ENCODE results near the gene FBXL13. TPM values are rescaled to one million over a fixed set of nuclear protein-coding genes. Genes with fewer than 3 reads are reported as not detected.

Gene FBXL13
- total and polyA plus RNA-seq, 7 experiments from 2014 or later, result 0.44 to 1.9 (median 1.1) TPM; not detected in 1

- Histone ChIP-seq H3K27me3 (ENCODE audit: control insufficient read depth in 2 of 2, insufficient read depth in 2 of 2, low read length in 2 of 2) (no peaks in the 10 kb centered on the region), H3K4me1 (ENCODE audit: control insufficient read depth in 2 of 2, insufficient read depth in 2 of 2, low read length in 2 of 2) (no peaks in the 10 kb centered on the region), H3K27ac (ENCODE audit: low read depth, low read length) (no peak overlapping the region), H3K4me3 (ENCODE audit: low read length) (no peak overlapping the region), H3K36me3 (ENCODE audit: control insufficient read depth in 2 of 3, insufficient read depth in 3 of 3, low read length in 3 of 3) (no peaks in the 10 kb centered on the region), H3K9me3 (ENCODE audit: control insufficient read depth in 2 of 3, low read length in 3 of 3) (no peaks in the 10 kb centered on the region)
- intact Hi-C loops (cut with micrococcal nuclease), result no loop called here
- no peaks in the 10 kb centered on the region for H3K27me3 Mint-ChIP-seq
- peaks cover 0 to 5% (median 0%) of the 10 kb centered on the region in 7 donors for H3K4me1 Mint-ChIP-seq
- H3K27ac Mint-ChIP-seq, result no peak overlapping the region
- H3K9me3 Mint-ChIP-seq, result no peaks in the 10 kb centered on the region
- H3K36me3 Mint-ChIP-seq, result no peaks in the 10 kb centered on the region
- H3K4me3 Mint-ChIP-seq, result no peak overlapping the region
- POLR2A ChIA-PET, result no interaction called here
- CTCF ChIA-PET, result no interaction called here
- ATAC-seq, result no peak
- DNase-seq, result no peak
Measured at GRCh38 chr7:102992509-102992937, 82.1 kb downstream of the FBXL13 start.

- ChIA-PET CTCF (no interaction called here), POLR2A (no interaction called here)
- H3K9me3 Mint-ChIP-seq, result no peaks in the 10 kb centered on the region
- H3K4me1 ChIP-seq (ENCODE audit: control insufficient read depth in 2 of 2, insufficient read depth in 2 of 2, low read length in 2 of 2), result no peaks in the 10 kb centered on the region
- no peak overlapping the region for H3K27ac Mint-ChIP-seq
- DNase-seq, result no peak
- ATAC-seq, result peak; percentile 38
- H3K4me3 ChIP-seq (ENCODE audit: low read length), result no peak overlapping the region
- no peaks in the 10 kb centered on the region for H3K27me3 ChIP-seq (ENCODE audit: control insufficient read depth in 2 of 2, insufficient read depth in 2 of 2, low read length in 2 of 2)
- no peaks in the 10 kb centered on the region for H3K36me3 ChIP-seq (ENCODE audit: control insufficient read depth in 2 of 3, insufficient read depth in 3 of 3, low read length in 3 of 3)
- intact Hi-C loops (cut with micrococcal nuclease), result no loop called here
- H3K36me3 Mint-ChIP-seq, result no peaks in the 10 kb centered on the region
- no peak overlapping the region for H3K4me3 Mint-ChIP-seq
- H3K27me3 Mint-ChIP-seq, result no peaks in the 10 kb centered on the region
- H3K4me1 Mint-ChIP-seq, result peaks cover 0 to 5% (median 0%) of the 10 kb centered on the region in 7 donors
- no peak overlapping the region for H3K27ac ChIP-seq (ENCODE audit: low read depth, low read length)
- no peaks in the 10 kb centered on the region for H3K9me3 ChIP-seq (ENCODE audit: control insufficient read depth in 2 of 3, low read length in 3 of 3)
Measured at GRCh38 chr7:102991540-102992214, 82.9 kb downstream of the FBXL13 start.

GRCh38 chr7:102991077-102991539, 83.5 kb downstream of the FBXL13 start:
- Histone ChIP-seq H3K36me3 (ENCODE audit: control insufficient read depth in 2 of 3, insufficient read depth in 3 of 3, low read length in 3 of 3) (no peaks in the 10 kb centered on the region), H3K4me1 (ENCODE audit: control insufficient read depth in 2 of 2, insufficient read depth in 2 of 2, low read length in 2 of 2) (no peaks in the 10 kb centered on the region), H3K4me3 (ENCODE audit: low read length) (no peak overlapping the region), H3K9me3 (ENCODE audit: control insufficient read depth in 2 of 3, low read length in 3 of 3) (no peaks in the 10 kb centered on the region), H3K27me3 (ENCODE audit: control insufficient read depth in 2 of 2, insufficient read depth in 2 of 2, low read length in 2 of 2) (no peaks in the 10 kb centered on the region), H3K27ac (ENCODE audit: low read depth, low read length) (no peak overlapping the region)
- H3K9me3 Mint-ChIP-seq, result no peaks in the 10 kb centered on the region
- no peak overlapping the region for H3K4me3 Mint-ChIP-seq
- no peaks in the 10 kb centered on the region for H3K36me3 Mint-ChIP-seq
- no peaks in the 10 kb centered on the region for H3K27me3 Mint-ChIP-seq
- intact Hi-C loops (cut with micrococcal nuclease), result no loop called here
- DNase-seq (no peak), ATAC-seq (peak; percentile 16)
- no peak overlapping the region for H3K27ac Mint-ChIP-seq
- ChIA-PET CTCF (no interaction called here), POLR2A (no interaction called here)
- peaks cover 0 to 5% (median 0%) of the 10 kb centered on the region in 7 donors for H3K4me1 Mint-ChIP-seq

- Mint-ChIP-seq H3K4me3 (no peak overlapping the region), H3K27me3 (no peaks in the 10 kb centered on the region), H3K27ac (no peak overlapping the region), H3K36me3 (no peaks in the 10 kb centered on the region), H3K9me3 (no peaks in the 10 kb centered on the region), H3K4me1 (peaks cover 0 to 5% (median 0%) of the 10 kb centered on the region in 7 donors)
- intact Hi-C loops (cut with micrococcal nuclease), result no loop called here
- ChIA-PET CTCF (no interaction called here), POLR2A (no interaction called here)
- Histone ChIP-seq H3K36me3 (ENCODE audit: control insufficient read depth in 2 of 3, insufficient read depth in 3 of 3, low read length in 3 of 3) (no peaks in the 10 kb centered on the region), H3K27ac (ENCODE audit: low read depth, low read length) (no peak overlapping the region), H3K4me3 (ENCODE audit: low read length) (no peak overlapping the region), H3K9me3 (ENCODE audit: control insufficient read depth in 2 of 3, low read length in 3 of 3) (no peaks in the 10 kb centered on the region), H3K4me1 (ENCODE audit: control insufficient read depth in 2 of 2, insufficient read depth in 2 of 2, low read length in 2 of 2) (no peaks in the 10 kb centered on the region), H3K27me3 (ENCODE audit: control insufficient read depth in 2 of 2, insufficient read depth in 2 of 2, low read length in 2 of 2) (no peaks in the 10 kb centered on the region)
- DNase-seq (no peak), ATAC-seq (no peak)
Measured at GRCh38 chr7:102990642-102991041, 84.0 kb downstream of the FBXL13 start.

GRCh38 chr7:102988631-102989560, 85.7 kb downstream of the FBXL13 start:
- intact Hi-C loops (cut with micrococcal nuclease), result no loop called here
- peaks cover 0 to 5% (median 0%) of the 10 kb centered on the region in 7 donors for H3K4me1 Mint-ChIP-seq
- H3K27ac ChIP-seq (ENCODE audit: low read depth, low read length), result no peak overlapping the region
- no peaks in the 10 kb centered on the region for H3K27me3 ChIP-seq (ENCODE audit: control insufficient read depth in 2 of 2, insufficient read depth in 2 of 2, low read length in 2 of 2)
- DNase-seq (no peak), ATAC-seq (peak; percentile 31)
- H3K27me3 Mint-ChIP-seq, result peaks cover 0 to 4% (median 0%) of the 10 kb centered on the region in 5 donors
- no peak overlapping the region for H3K4me3 ChIP-seq (ENCODE audit: low read length)
- ChIA-PET POLR2A (no interaction called here), CTCF (no interaction called here)
- H3K36me3 ChIP-seq (ENCODE audit: control insufficient read depth in 2 of 3, insufficient read depth in 3 of 3, low read length in 3 of 3), result no peaks in the 10 kb centered on the region
- H3K4me1 ChIP-seq (ENCODE audit: control insufficient read depth in 2 of 2, insufficient read depth in 2 of 2, low read length in 2 of 2), result no peaks in the 10 kb centered on the region
- H3K4me3 Mint-ChIP-seq, result no peak overlapping the region
- no peak overlapping the region for H3K27ac Mint-ChIP-seq
- no peaks in the 10 kb centered on the region for H3K9me3 ChIP-seq (ENCODE audit: control insufficient read depth in 2 of 3, low read length in 3 of 3)
- no peaks in the 10 kb centered on the region for H3K9me3 Mint-ChIP-seq
- H3K36me3 Mint-ChIP-seq, result no peaks in the 10 kb centered on the region

- no peaks in the 10 kb centered on the region for H3K36me3 ChIP-seq (ENCODE audit: control insufficient read depth in 2 of 3, insufficient read depth in 3 of 3, low read length in 3 of 3)
- no peak overlapping the region for H3K4me3 ChIP-seq (ENCODE audit: low read length)
- ATAC-seq (no peak), DNase-seq (no peak)
- ChIA-PET CTCF (no interaction called here), POLR2A (no interaction called here)
- H3K4me3 Mint-ChIP-seq, result no peak overlapping the region
- no peaks in the 10 kb centered on the region for H3K4me1 ChIP-seq (ENCODE audit: control insufficient read depth in 2 of 2, insufficient read depth in 2 of 2, low read length in 2 of 2)
- H3K27me3 Mint-ChIP-seq, result peaks cover 0 to 4% (median 0%) of the 10 kb centered on the region in 5 donors
- no peak overlapping the region for H3K27ac ChIP-seq (ENCODE audit: low read depth, low read length)
- H3K9me3 ChIP-seq (ENCODE audit: control insufficient read depth in 2 of 3, low read length in 3 of 3), result no peaks in the 10 kb centered on the region
- no peak overlapping the region for H3K27ac Mint-ChIP-seq
- H3K9me3 Mint-ChIP-seq, result no peaks in the 10 kb centered on the region
- H3K4me1 Mint-ChIP-seq, result peaks cover 0 to 5% (median 0%) of the 10 kb centered on the region in 7 donors
- H3K27me3 ChIP-seq (ENCODE audit: control insufficient read depth in 2 of 2, insufficient read depth in 2 of 2, low read length in 2 of 2), result no peaks in the 10 kb centered on the region
- intact Hi-C loops (cut with micrococcal nuclease), result no loop called here
- H3K36me3 Mint-ChIP-seq, result no peaks in the 10 kb centered on the region
Measured at GRCh38 chr7:102988088-102988487, 86.5 kb downstream of the FBXL13 start.
